CD4-positive, alpha-beta T cell treated with Interleukin-21 for 1 hour (primary cell): ENCODE measurements around the gene DCAF17.
"Not testable (repeated sequence)": the region's sequence is repeated elsewhere in the genome, so short reads cannot be mapped to it uniquely, and the experiment has no call there.

Experiments used
- DNase-seq: peaks from one replicate; pipeline ENCODE4 v3.0.0-alpha.2; 2020

DCAF17 gene

DNA sequence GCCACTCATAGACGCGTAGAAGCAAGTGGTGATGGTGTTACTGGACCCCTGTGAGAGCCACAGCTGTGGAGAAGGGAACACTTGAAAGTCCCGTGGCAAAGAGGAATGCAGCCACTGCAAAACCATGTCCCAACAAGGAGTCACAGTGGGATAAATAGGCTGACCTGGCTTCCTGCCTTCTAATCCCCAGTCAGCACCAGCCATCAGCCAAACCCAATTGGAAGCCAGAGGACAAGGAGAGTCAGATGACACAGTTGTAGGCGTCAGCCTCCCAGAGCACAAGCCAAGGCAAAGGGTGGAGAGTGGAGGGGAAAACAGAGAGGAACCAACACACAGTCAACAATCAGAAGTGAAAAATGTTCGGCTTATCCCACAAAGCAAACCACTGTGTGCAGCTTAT, 82.8 kb downstream of the DCAF17 start:
- no peak for DNase-seq

DNA sequence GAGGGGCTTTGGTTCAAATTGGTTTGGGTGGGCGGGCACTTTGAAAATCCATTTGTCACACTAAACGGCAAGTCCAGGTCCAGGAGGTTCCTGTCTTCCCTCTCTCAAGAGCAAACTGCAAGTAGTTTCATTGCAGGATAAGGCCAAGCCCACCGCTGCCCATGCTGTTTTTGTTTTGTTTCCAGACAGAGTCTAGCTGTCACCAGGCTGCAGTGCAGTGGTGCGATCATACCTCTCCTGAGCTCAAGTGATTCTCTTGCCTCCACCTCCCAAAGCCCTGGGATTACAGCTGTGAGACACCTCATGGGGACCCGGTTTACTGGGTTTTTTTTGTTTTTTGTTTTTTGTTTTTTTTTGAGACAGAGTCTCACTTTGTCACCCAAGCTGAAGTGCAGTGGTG, 86.4 kb downstream of the DCAF17 start:
- no peak for DNase-seq

GRCh38 chr2:171521361-171522051, 87.5 kb downstream of the DCAF17 start:
- DNase-seq: no peak

DNA sequence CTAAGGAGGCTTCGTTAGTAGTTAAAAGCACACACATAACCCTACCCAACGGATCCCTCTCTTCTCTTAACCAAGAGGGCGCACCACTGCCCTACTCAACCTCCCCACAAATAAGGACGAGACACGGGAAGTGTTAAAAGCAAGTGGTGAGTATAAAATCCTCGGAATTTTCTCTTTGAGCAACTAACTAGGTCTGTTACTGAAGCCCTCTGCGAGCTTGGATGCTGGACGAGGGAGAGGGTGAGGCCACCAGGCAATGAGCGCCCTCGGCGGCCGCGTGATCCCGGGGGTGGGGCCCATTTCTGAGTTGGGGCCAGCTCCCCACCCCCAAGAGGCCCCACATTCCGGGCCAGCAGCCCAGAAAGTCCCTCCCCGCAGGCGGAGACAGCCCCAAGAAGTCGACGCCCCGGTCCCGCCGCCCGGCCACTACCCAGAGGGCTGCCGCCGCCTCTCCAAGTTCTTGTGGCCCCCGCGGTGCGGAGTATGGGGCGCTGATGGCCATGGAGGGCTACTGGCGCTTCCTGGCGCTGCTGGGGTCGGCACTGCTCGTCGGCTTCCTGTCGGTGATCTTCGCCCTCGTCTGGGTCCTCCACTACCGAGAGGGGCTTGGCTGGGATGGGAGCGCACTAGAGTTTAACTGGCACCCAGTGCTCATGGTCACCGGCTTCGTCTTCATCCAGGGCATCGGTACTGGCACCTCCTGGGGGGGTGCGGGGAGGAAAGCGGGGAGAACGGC, 88.2 kb downstream of the DCAF17 start, which contains the start of gene CYBRD1:
CYBRD1 (plus strand) TSS at position 423 of the 736 bp plus-strand sequence; CDS start at position 495, 72 bp downstream.
- DNase-seq: no peak

DNA sequence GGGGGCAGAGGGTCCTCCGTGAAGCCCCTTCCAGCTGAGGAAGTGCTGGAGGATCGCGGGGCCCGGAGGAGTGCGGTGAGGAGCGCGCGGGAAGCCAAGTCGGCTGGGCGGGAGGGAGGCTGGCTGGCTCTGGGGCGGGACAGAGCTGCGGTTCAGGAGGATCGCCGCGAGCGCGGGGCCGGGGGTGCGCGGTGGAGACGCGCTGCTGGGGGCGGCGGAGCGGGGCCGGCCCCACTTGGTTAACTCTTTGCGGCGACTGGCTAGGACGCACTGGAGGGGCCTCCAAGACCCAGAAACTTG, 88.7 kb downstream of the DCAF17 start:
- DNase-seq: no peak

DNA sequence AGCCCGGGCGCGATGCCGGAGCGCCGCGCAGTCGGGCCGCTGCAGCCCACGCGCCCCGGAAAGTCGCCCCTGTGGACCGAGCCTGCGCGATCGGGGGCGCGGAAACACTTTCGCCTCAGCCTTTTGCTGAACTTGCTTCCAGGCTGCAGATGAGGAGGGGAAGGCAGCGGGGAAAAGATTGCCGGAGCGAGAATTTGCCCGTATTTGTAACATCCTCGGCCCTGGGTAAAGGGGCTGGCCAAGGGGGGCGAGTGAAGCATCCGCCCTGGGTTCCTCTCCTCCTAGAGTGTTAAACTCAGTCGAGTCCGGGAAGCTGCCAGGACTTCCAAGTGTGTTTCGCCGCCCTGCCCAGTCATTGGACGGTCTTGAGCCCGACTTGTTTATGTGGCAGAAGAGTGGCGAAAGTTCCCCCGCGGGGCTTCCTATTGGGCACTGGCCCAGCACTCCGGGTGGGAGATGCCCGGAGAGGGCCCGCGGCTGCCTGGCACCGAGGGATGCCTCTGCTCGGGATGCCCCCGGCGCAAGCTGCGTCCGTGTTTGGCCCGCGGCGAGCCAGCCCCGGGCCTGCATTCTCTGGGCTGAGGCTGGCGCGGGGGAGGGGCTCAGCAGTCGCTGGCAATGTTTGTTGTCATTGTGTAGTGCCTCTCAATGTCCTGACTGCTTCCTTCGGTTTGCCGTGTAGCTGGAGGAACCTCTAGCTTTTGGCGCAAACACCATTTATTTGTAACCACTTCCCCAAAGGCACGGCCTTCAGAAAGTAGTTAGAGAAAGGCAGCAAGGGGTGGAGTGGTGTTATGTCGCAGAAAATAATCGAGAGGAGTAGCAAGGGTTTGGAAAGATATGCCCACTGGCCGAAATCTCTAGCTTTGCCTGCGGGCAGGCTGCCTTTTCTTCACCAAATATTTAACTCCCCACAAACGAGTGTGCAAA, 89.3 kb downstream of the DCAF17 start:
- peak; percentile 13 for DNase-seq

DNA sequence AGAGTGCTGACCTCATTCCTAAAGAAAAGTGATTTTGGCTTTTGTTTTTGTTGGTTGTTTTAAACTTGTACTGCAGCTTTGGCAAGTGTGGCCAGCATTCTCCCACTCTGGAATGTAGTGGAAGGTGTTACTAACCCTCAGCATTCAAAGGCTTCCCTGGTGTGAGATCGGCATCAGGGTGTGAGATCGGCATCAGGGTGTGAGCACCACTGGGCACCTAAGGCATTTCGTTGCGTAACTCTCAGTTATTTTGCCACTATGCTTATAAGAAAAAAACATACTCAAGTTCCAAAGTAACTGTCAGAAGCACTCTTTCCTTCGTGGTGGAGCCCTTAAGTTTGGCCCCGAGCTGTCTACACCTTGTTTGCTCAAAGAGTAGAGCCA, 90.0 kb downstream of the DCAF17 start:
- DNase-seq: no peak

- no peak for DNase-seq
These were observed 95.9 kb downstream of the DCAF17 start for GRCh38 chr2:171529914-171530313.

DNA sequence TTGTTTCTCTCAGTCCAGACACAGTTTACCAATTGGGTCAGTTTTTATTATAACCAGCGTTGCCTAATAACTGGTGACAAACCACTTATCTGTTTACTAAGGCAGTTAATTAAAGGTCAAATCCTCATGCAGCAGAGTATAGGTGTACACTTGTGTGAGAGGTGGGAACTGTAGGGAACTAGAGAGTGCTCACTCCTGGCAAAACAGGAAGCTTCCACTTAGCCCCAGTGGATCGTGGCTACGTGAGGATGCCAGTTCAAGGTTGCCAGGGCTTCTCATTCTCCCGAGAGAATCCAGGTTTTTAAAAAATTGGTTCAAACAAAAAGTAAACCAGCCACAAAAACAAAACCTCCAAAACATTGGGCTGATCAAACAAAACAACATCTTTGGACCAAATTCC, 96.4 kb downstream of the DCAF17 start:
- no peak for DNase-seq

DNA sequence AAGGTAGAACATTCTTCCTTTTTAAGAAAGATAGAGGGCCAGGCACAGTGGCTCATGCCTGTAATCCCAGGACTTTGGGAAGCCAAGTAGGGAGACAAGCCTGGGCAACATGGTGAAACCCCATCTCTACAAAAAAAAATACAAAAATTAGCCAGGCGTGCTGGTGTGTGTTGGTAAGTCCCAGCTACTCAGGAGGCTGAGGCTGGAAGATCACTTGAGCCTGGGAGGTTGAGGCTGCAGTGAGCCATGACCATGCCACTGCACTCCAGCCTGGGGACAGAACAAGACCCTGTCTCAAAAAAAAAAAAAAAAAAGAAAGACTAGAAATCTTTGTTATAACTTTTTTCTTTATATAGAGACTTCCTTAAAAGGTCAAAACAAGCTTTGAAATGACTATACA, 96.8 kb downstream of the DCAF17 start:
- not testable (repeated sequence) for DNase-seq

DNA sequence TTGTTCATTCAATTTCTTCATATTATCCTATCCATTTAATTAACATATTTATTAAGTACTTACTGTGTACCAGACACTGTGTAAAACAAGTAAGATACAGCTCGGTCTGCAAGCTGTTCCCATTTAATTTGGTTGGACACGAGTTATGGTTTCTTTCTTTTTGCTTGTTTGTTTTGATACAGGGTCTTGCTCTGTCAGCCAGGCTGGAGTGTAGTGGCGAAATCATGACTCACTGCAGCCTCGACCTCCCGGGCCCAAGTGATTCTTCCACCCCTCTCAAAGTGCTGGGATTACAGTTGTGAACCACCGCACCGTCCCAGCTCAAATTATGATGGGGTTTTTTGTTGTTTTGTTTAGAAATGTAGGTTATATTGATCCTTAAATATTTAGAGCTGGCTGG, 97.3 kb downstream of the DCAF17 start:
- DNase-seq: no peak

GRCh38 chr2:171531836-171532450, 97.9 kb downstream of the DCAF17 start:
- DNase-seq: no peak

DNA sequence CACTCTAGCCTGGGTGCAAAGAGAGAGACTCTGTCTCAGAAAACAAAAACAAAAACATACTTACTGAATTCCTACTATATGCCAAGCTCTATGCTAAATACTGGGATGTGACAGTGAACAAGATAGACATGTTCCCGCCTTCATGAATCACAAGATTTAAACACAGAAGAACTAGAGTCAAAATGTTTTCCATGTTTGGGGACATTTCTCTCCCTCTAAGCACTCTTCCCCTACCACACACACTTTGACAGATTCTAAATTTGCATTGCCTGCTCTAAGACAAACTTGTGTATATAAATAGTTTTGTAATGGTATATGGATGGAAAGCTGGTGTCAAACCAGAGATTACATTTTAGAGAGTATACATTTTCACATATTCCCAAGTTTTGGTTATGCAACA, 99.3 kb downstream of the DCAF17 start:
- no peak for DNase-seq
